HG02884 (cell line): ENCODE measurements around the gene SORBS2.

Source experiments
- ATAC-seq: cut with Tn5 transposase; IDR thresholded peaks from one replicate; pipeline ENCODE4 v1.9.1; 2021; ENCODE audit warnings: mild to moderate bottlenecking, moderate library complexity; ENCODE audit not compliant: unreplicated experiment

SORBS2 gene

GRCh38 chr4:185740471-185740873 is 71.5 kb downstream of the SORBS2 start:
- ATAC-seq, result no peak

- ATAC-seq, result peak; percentile 35
These were observed 73.2 kb downstream of the SORBS2 start for GRCh38 chr4:185738820-185739219.

- no peak for ATAC-seq
These were observed 73.9 kb downstream of the SORBS2 start for GRCh38 chr4:185738038-185738552.

GRCh38 chr4:185737489-185738037 is 74.4 kb downstream of the SORBS2 start:
- ATAC-seq, result no peak

- ATAC-seq, result no peak
These were observed 75.1 kb downstream of the SORBS2 start for GRCh38 chr4:185736882-185737281.

GRCh38 chr4:185735866-185736400 is 76.1 kb downstream of the SORBS2 start:
- ATAC-seq, result no peak

GRCh38 chr4:185734930-185735329 is 77.1 kb downstream of the SORBS2 start:
- no peak for ATAC-seq

- peak; percentile 50 for ATAC-seq
These were observed 77.8 kb downstream of the SORBS2 start for GRCh38 chr4:185734214-185734613.

GRCh38 chr4:185730849-185731608 is 81.0 kb downstream of the SORBS2 start:
- peak; percentile 41 for ATAC-seq

- peak; percentile 45 for ATAC-seq
These were observed 81.6 kb downstream of the SORBS2 start for GRCh38 chr4:185730387-185730786.

- no peak for ATAC-seq
These were observed 82.6 kb downstream of the SORBS2 start for GRCh38 chr4:185729391-185729804.

- ATAC-seq, result no peak
These were observed 83.1 kb downstream of the SORBS2 start for GRCh38 chr4:185728893-185729292.

- ATAC-seq, result no peak
These were observed 85.1 kb downstream of the SORBS2 start for GRCh38 chr4:185726931-185727330.

- no peak for ATAC-seq
These were observed 88.2 kb downstream of the SORBS2 start for GRCh38 chr4:185723631-185724260.

GRCh38 chr4:185722029-185722316 is 90.0 kb downstream of the SORBS2 start:
- no peak for ATAC-seq

GRCh38 chr4:185721190-185722028 is 90.6 kb downstream of the SORBS2 start:
- no peak for ATAC-seq

GRCh38 chr4:185719500-185719858 is 92.5 kb downstream of the SORBS2 start:
- ATAC-seq, result no peak

- no peak for ATAC-seq
These were observed 93.2 kb downstream of the SORBS2 start for GRCh38 chr4:185718578-185719499.

- ATAC-seq, result no peak
These were observed 94.6 kb downstream of the SORBS2 start for GRCh38 chr4:185717377-185717741.
